Heart left ventricle (tissue), 16 donors: ENCODE data around the gene MORN5. TPM values are rescaled to one million over a fixed set of nuclear protein-coding genes. Genes with fewer than 3 reads are reported as not detected.
A peak's percentile ranks its signal among the peaks of the same experiment; 100 is the strongest.

Source experiments
- ATAC-seq, 4 donors: fragments of 200-7000 bp; cut with Tn5 transposase; one replicate each; pipeline ENCODE4 v1.9.1; 2020 to 2022; ENCODE audit warnings: moderate library complexity in 4 of 4, mild to moderate bottlenecking in 3 of 4, moderate number of reproducible peaks in 1 of 4
- DNase-seq, 5 donors: peaks; one replicate each; pipeline ENCODE4 v3.0.0-alpha.2; 2020
- H3K27ac ChIP-seq, 12 donors: fragments of 200-600 bp; sonication (generic) in 4 of 12; one replicate each; pipeline versions ENCODE4 v1.5.0 to v1.8.0; 2016 to 2022; ENCODE audit warnings: mild to moderate bottlenecking in 2 of 12
- H3K27me3 ChIP-seq, 9 donors: fragments of 200-600 bp; sonication (generic) in 2 of 9; one replicate each; pipeline versions ENCODE4 v1.5.1 to v1.8.0; 2016 to 2022; ENCODE audit warnings: mild to moderate bottlenecking in 3 of 9
- H3K36me3 ChIP-seq, 9 donors: fragments of 200-600 bp; sonication (generic) in 2 of 9; one replicate each; pipeline versions ENCODE4 v1.5.0 to v1.8.0; 2018 to 2022; ENCODE audit warnings: mild to moderate bottlenecking in 2 of 9
- H3K4me1 ChIP-seq, 12 donors: fragments of 200-600 bp; sonication (generic) in 4 of 12; one replicate each; pipeline versions ENCODE4 v1.5.0 to v1.8.0; 2016 to 2022; ENCODE audit warnings: mild to moderate bottlenecking in 3 of 12
- H3K4me3 ChIP-seq, 12 donors: fragments of 200-600 bp; sonication (generic) in 4 of 12; one replicate each; pipeline versions ENCODE4 v1.5.0 to v1.8.0; 2017 to 2022; ENCODE audit warnings: mild to moderate bottlenecking in 9 of 12, moderate library complexity in 4 of 12
- H3K9me3 ChIP-seq, 12 donors: fragments of 200-600 bp; sonication (generic) in 4 of 12; one replicate each; pipeline versions ENCODE4 v1.5.0 to v1.8.0; 2016 to 2022; ENCODE audit warnings: mild to moderate bottlenecking in 1 of 12
- POLR2A ChIP-seq, 2 donors: fragments of 450-650 bp; IDR thresholded peaks; one replicate each; pipeline ENCODE4 v1.6.1; 2017; ENCODE audit warnings: antibody characterized with exemption in 2 of 2, mild to moderate bottlenecking in 2 of 2, moderate library complexity in 2 of 2
- WGBS, 4 donors: extraction: QIAGEN DNeasy Blood & Tissue Kit in 2 of 4; methylation state at CpG; one replicate each; pipeline versions ENCODE4 v1.1.5 to v1.1.7; 2013 to 2018; 5-methylcytosine and 5-hydroxymethylcytosine counted together
- intact Hi-C, 10 donors: fragments of 100-400 bp; cut with DNase I; formaldehyde crosslinking; loops; one replicate each; pipeline versions ENCODE4 v1.11.1 to v1.14.2; 2022
- polyA plus RNA-seq, 2 donors: library from polyadenylated mRNA; stranded (reverse); fragments of 200-250 nt; gene quantifications; one replicate each; pipeline ENCODE4 v1.2.3, GENCODE V29; 2013
- total RNA-seq, 9 donors: library from RNA; depleted of rRNA in 2 of 9; stranded (reverse); fragments of >200 nt in 2 of 9; fragmentation: NEBNext Ultra II Directional in 3 of 9; extraction: Animal tissue kit (Norgen Biotek cat#: 25700) in 3 of 9; gene quantifications; one replicate each; pipeline versions ENCODE4 v1.1.0 to v1.2.4, GENCODE V29; 2016 to 2023
- TF ChIP-seq, protein P1 (sequence below), 12 donors: fragments of 200-600 bp; sonication (generic) in 4 of 12; IDR thresholded peaks; one replicate each; pipeline versions ENCODE4 v1.5.0 to v1.8.0; 2018 to 2022; ENCODE audit warnings: antibody characterized with exemption in 12 of 12, mild to moderate bottlenecking in 5 of 12
- donor health status: ischemic (EF 13 %, LVEDD 7.1; RV severe dilation, severe dysfunction).
- donor health status: healthy with polysubstance abuse.
- donor health status: DM: no; HTN: yes; CAD: no.
- donor health status: DM: no; HTN: no; CAD: no.
- donor health status: ischemic (EF 25% LVEDD 6.9; RV normal size, moderate dysfunction).
- donor health status: ischemic (EF 25% LVEDD 5.7; RV mildly dilated, moderate dysfunction).
- donor health status: healthy.
- donor health status: DM: yes; HTN: yes; CAD: no.
- donor health status: ischemic (EF 35%, LVEDD 5.7; RV mildly dilated, moderate dysfunction).
- donor health status: nonischemic (EF 11% LVEDD 7.7; RV severe dilation, severe dysfunction).
- donor health status: DM: yes; HTN: yes; CAD: no.
- donor health status: PGD.
- donor health status: ischemic (EF 29% LVEDD 5.4; RV normal size, mild dysfunction).
- donor health status: nonischemic (EF 23%, LVEDD 6.1; RV moderate dilation, normal function).

Gene MORN5
- total and polyA plus RNA-seq, 11 donors, result not detected

- ATAC-seq, result peak in 1 of 4 donors; percentile 17
These were observed 46.7 kb downstream of the MORN5 start for GRCh38 chr9:122206118-122207046.

GRCh38 chr9:122207096-122207495, 47.4 kb downstream of the MORN5 start:
- TF ChIP-seq, protein P1, sequence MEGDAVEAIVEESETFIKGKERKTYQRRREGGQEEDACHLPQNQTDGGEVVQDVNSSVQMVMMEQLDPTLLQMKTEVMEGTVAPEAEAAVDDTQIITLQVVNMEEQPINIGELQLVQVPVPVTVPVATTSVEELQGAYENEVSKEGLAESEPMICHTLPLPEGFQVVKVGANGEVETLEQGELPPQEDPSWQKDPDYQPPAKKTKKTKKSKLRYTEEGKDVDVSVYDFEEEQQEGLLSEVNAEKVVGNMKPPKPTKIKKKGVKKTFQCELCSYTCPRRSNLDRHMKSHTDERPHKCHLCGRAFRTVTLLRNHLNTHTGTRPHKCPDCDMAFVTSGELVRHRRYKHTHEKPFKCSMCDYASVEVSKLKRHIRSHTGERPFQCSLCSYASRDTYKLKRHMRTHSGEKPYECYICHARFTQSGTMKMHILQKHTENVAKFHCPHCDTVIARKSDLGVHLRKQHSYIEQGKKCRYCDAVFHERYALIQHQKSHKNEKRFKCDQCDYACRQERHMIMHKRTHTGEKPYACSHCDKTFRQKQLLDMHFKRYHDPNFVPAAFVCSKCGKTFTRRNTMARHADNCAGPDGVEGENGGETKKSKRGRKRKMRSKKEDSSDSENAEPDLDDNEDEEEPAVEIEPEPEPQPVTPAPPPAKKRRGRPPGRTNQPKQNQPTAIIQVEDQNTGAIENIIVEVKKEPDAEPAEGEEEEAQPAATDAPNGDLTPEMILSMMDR (IDR thresholded peaks at IDR 0.05), result no peak
- no peak for TF ChIP-seq POLR2A (IDR thresholded peaks at IDR 0.05)
- WGBS, 4 donors, result 73 to 90% (median 81%) methylated on average over 9 of the region's 9 CpGs
- intact Hi-C loops, result no loop called here

More at GRCh38 chr9:122206118-122207046, 46.7 kb downstream of the MORN5 start:
- intact Hi-C loops, result no loop called here
- Histone ChIP-seq H3K27ac (no peak overlapping the region), H3K4me3 (no peak overlapping the region), H3K4me1 (peaks cover 0 to 7% (median 0%) of the 10 kb centered on the region in 12 donors), H3K27me3 (peaks cover 0 to 21% (median 3%) of the 10 kb centered on the region in 9 donors), H3K9me3 (no peaks in the 10 kb centered on the region), H3K36me3 (no peaks in the 10 kb centered on the region)
- peak in 1 of 5 donors; percentile 48 for DNase-seq
- TF ChIP-seq, protein P1 (IDR thresholded peaks at IDR 0.05), result no peak
- TF ChIP-seq POLR2A (IDR thresholded peaks at IDR 0.05), result no peak
- 79 to 89% (median 84%) methylated on average over 8 to 9 of the region's 9 CpGs for WGBS, 4 donors

DNA sequence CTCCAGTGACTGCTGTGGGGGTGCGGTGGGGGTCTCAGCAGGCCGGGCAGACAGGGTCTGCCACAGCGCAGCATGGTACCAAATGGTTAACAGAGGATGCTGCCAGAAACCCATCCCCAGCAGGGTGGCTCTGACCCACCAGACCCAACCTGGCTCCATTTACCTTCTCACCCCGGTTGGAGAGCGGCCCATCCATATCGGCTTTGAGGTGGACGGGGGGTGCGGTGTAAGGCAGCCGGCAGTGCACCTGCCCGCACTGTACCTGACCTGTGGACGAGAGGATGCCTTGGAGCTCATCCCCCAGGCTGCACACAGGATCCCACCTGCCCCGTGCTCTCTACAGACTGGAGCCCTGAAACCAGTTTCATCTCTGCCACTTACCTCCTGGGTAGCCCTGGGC, 49.7 kb downstream of the MORN5 start:
- H3K4me3 ChIP-seq, result no peak overlapping the region
- intact Hi-C loops, result no loop called here
- peaks cover 0 to 14% (median 5%) of the 10 kb centered on the region in 12 donors for H3K4me1 ChIP-seq
- WGBS, 4 donors, result 90 to 98% (median 94%) methylated on average over 11 to 12 of the region's 12 CpGs
- TF ChIP-seq, protein P1 (IDR thresholded peaks at IDR 0.05), result no peak
- TF ChIP-seq POLR2A (IDR thresholded peaks at IDR 0.05), result no peak
- no peaks in the 10 kb centered on the region for H3K9me3 ChIP-seq
- ATAC-seq (no peak), DNase-seq (peak in 1 of 5 donors; percentile 29)
- peaks cover 9 to 50% (median 29%) of the 10 kb centered on the region in 9 donors for H3K27me3 ChIP-seq
- no peak overlapping the region for H3K27ac ChIP-seq
- no peaks in the 10 kb centered on the region for H3K36me3 ChIP-seq

More at GRCh38 chr9:122207096-122207495, 47.4 kb downstream of the MORN5 start:
- no peak for DNase-seq
- peaks cover 0 to 1% (median 0%) of the 10 kb centered on the region in 12 donors for H3K4me1 ChIP-seq
- H3K4me3 ChIP-seq, result no peak overlapping the region
- H3K27ac ChIP-seq, result no peak overlapping the region
- H3K27me3 ChIP-seq, result peaks cover 0 to 26% (median 8%) of the 10 kb centered on the region in 9 donors
- H3K9me3 ChIP-seq, result no peaks in the 10 kb centered on the region
- no peak for ATAC-seq
- H3K36me3 ChIP-seq, result no peaks in the 10 kb centered on the region

DNA sequence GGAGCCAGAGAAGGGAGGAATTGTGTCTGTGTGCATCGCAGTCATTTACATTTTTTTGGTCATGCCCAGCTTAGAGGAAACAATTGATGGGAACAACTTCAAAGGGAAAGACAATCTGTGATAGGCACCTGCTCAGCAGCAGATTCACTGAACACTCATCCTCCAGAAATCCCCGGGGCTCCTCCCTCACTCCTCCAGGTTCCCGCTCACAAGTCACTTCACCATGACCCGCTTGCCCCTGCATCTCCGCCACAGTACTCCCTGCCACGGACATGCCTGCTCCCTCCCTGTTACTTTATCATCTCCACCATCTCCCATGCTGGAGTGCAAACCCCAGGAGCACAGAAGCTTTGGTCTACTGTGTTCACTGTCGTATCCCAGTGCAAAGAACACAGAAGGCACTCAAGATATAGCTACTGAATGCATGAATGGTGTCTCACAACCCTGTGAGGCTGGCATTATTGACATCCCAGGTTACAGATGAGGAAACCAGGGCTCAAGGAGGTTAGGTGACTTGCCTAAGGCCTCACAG, 52.8 kb downstream of the MORN5 start:
- Histone ChIP-seq H3K4me3 (no peak overlapping the region), H3K9me3 (no peaks in the 10 kb centered on the region), H3K4me1 (peaks cover 0 to 22% (median 5%) of the 10 kb centered on the region in 12 donors), H3K36me3 (no peaks in the 10 kb centered on the region), H3K27me3 (peaks cover 20 to 80% (median 54%) of the 10 kb centered on the region in 9 donors), H3K27ac (no peak overlapping the region)
- ATAC-seq (no peak), DNase-seq (peak in 1 of 5 donors; percentile 7)
- TF ChIP-seq POLR2A (IDR thresholded peaks at IDR 0.05), result no peak
- TF ChIP-seq, protein P1 (IDR thresholded peaks at IDR 0.05), result no peak
- intact Hi-C loops, result no loop called here
- 73 to 81% (median 76%) methylated on average over 7 of the region's 7 CpGs for WGBS, 4 donors
